IMR-90 (cell line): ENCODE results near the gene GMCL2. TPM values are rescaled to one million over a fixed set of nuclear protein-coding genes. Genes with fewer than 3 reads are reported as not detected.

Source experiments
- ATAC-seq: fragments of 200-7000 bp; cut with Tn5 transposase; 2 replicates; pipeline ENCODE4 v1.9.1; 2020; ENCODE audit warnings: low read depth, mild to moderate bottlenecking, moderate library complexity
- BruUV-seq: library from RNA; stranded (reverse); fragments of 400-500 nt; replicated peaks from 2 replicates; lab custom pipeline; 2021; lab: Mats Ljungman, UMichigan
- CTCF ChIA-PET: fragments of 300-600 bp; formaldehyde crosslinking; extraction: SDS; loops from one replicate; lab custom pipeline; 2021; ENCODE audit warnings: antibody characterized with exemption; lab: Yijun Ruan, JAX
- POLR2A ChIA-PET: fragments of 300-600 bp; sonication (Branson Sonifier 250); formaldehyde crosslinking; loops from one replicate; lab custom pipeline; 2022; ENCODE audit warnings: antibody characterized with exemption; ENCODE audit not compliant: unreplicated experiment; lab: Charles Lee
- DNase-seq: peaks from one replicate; pipeline ENCODE4 v3.0.0; 2013
- H2AFZ ChIP-seq: replicated peaks from 2 replicates; pipeline ENCODE3; 2013; ENCODE audit warnings: low read length, mild to moderate bottlenecking; ENCODE audit not compliant: poor library complexity
- H2AK5ac ChIP-seq: 2 replicates; pipeline ENCODE4 v1.6.1; 2013; ENCODE audit warnings: low read depth, low read length, inconsistent platforms
- H2AK9ac ChIP-seq: replicated peaks from 2 replicates; pipeline ENCODE3; 2013; ENCODE audit warnings: mild to moderate bottlenecking, low read depth, low read length, moderate library complexity; ENCODE audit not compliant: poor library complexity
- H2BK120ac ChIP-seq: 2 replicates; pipeline ENCODE4 v1.6.1; 2013; ENCODE audit warnings: low read depth, low read length, inconsistent platforms
- H2BK15ac ChIP-seq: 3 replicates; pipeline ENCODE4 v1.6.1; 2013; ENCODE audit warnings: low read depth, low read length, inconsistent platforms
- H2BK20ac ChIP-seq: 2 replicates; pipeline ENCODE4 v1.6.1; 2013; ENCODE audit warnings: low read depth, mild to moderate bottlenecking, inconsistent platforms, low read length, moderate library complexity
- H2BK5ac ChIP-seq: 2 replicates; pipeline ENCODE4 v1.6.1; 2013; ENCODE audit warnings: mild to moderate bottlenecking, low read depth, low read length, inconsistent platforms; ENCODE audit not compliant: poor library complexity, severe bottlenecking
- H3K14ac ChIP-seq: replicated peaks from 2 replicates; pipeline ENCODE4 v1.6.1; 2013; ENCODE audit warnings: low read depth, low read length, inconsistent platforms
- H3K18ac ChIP-seq: 2 replicates; pipeline ENCODE4 v1.6.1; 2013; ENCODE audit warnings: low read depth, low read length, control low read depth
- H3K23ac ChIP-seq: 2 replicates; pipeline ENCODE4 v1.6.1; 2013; ENCODE audit warnings: low read depth, low read length, inconsistent platforms
- H3K27ac ChIP-seq: 2 replicates; pipeline ENCODE4 v1.5.1; 2013; ENCODE audit warnings: mild to moderate bottlenecking, control low read depth, low read length; ENCODE audit not compliant: insufficient read depth
- H3K27me3 ChIP-seq: 2 replicates; pipeline ENCODE4 v1.6.1; 2013; ENCODE audit warnings: low read length; ENCODE audit not compliant: control insufficient read depth, insufficient read depth
- H3K36me3 ChIP-seq: 2 replicates; pipeline ENCODE4 v1.6.1; 2013; ENCODE audit warnings: low read length, mixed read lengths; ENCODE audit not compliant: control insufficient read depth, insufficient read depth
- H3K4ac ChIP-seq: 2 replicates; pipeline ENCODE4 v1.6.1; 2013; ENCODE audit warnings: low read depth, low read length, inconsistent platforms
- H3K4me1 ChIP-seq: 2 replicates; pipeline ENCODE4 v1.6.1; 2013; ENCODE audit warnings: low read length, mixed read lengths; ENCODE audit not compliant: control insufficient read depth, insufficient read depth
- H3K4me2 ChIP-seq: 2 replicates; pipeline ENCODE4 v1.6.1; 2013; ENCODE audit warnings: low read depth, mild to moderate bottlenecking, control low read depth, low read length, moderate library complexity
- H3K4me3 ChIP-seq: 2 replicates; pipeline ENCODE4 v1.5.1; 2013; ENCODE audit warnings: low read depth, mild to moderate bottlenecking, control low read depth, low read length, moderate library complexity; ENCODE audit not compliant: insufficient read depth
- H3K56ac ChIP-seq: 2 replicates; pipeline ENCODE4 v1.6.1; 2013; ENCODE audit warnings: low read length, inconsistent platforms; ENCODE audit not compliant: insufficient read depth; ENCODE audit errors: extremely low read depth
- H3K79me1 ChIP-seq, 2 experiments: 2 replicates each; pipeline ENCODE4 v1.6.1; 2013; ENCODE audit warnings: low read length in 2 of 2, inconsistent platforms in 1 of 2, low read depth in 1 of 2
- H3K9ac ChIP-seq: 2 replicates; pipeline ENCODE4 v1.6.1; 2013; ENCODE audit warnings: low read depth, low read length, control low read depth
- H3K9me1 ChIP-seq: 2 replicates; pipeline ENCODE4 v1.6.1; 2013; ENCODE audit warnings: low read length, inconsistent platforms; ENCODE audit not compliant: insufficient read depth
- H3K9me3 ChIP-seq: 2 replicates; pipeline ENCODE4 v1.6.1; 2013; ENCODE audit warnings: low read length; ENCODE audit not compliant: control insufficient read depth, insufficient read depth
- H4K20me1 ChIP-seq: 2 replicates; pipeline ENCODE4 v1.6.1; 2013; ENCODE audit warnings: low read length, inconsistent platforms; ENCODE audit not compliant: insufficient read depth
- H4K5ac ChIP-seq: 2 replicates; pipeline ENCODE4 v1.6.1; 2013; ENCODE audit warnings: mild to moderate bottlenecking, low read depth, low read length, control low read depth
- H4K8ac ChIP-seq, 2 experiments: 2 replicates each; pipeline ENCODE4 v1.6.1; 2013; ENCODE audit warnings: low read depth in 2 of 2, low read length in 2 of 2, control low read depth in 1 of 2, inconsistent platforms in 1 of 2
- H4K91ac ChIP-seq: 2 replicates; pipeline ENCODE4 v1.6.1; 2013; ENCODE audit warnings: low read depth, low read length, inconsistent platforms; ENCODE audit not compliant: insufficient read depth
- BHLHE40 ChIP-seq: fragments of 150-350 bp; IDR thresholded peaks from 2 replicates; pipeline ENCODE4 v1.6.1; 2016; ENCODE audit warnings: mild to moderate bottlenecking, low read depth, low read length
- CEBPB ChIP-seq: IDR thresholded peaks from 2 replicates; pipeline ENCODE4 v1.6.1; 2012; ENCODE audit warnings: low read depth, low read length, improper control_type of control experiment
- CHD1 ChIP-seq: IDR thresholded peaks from 2 replicates; pipeline ENCODE4 v1.6.1; 2012; ENCODE audit warnings: low read depth, low read length, improper control_type of control experiment
- FOS ChIP-seq: fragments of 150-350 bp; IDR thresholded peaks from 2 replicates; pipeline ENCODE4 v1.6.1; 2016; ENCODE audit warnings: low read depth, low read length
- MAFK ChIP-seq: IDR thresholded peaks from 2 replicates; pipeline ENCODE4 v1.6.1; 2012; ENCODE audit warnings: low read depth, low read length, improper control_type of control experiment
- MAZ ChIP-seq: IDR thresholded peaks from 2 replicates; pipeline ENCODE4 v1.6.1; 2012; ENCODE audit warnings: low read depth, mild to moderate bottlenecking, low read length, improper control_type of control experiment, moderate library complexity, borderline replicate concordance
- MXI1 ChIP-seq: IDR thresholded peaks from 2 replicates; pipeline ENCODE4 v1.6.1; 2012; ENCODE audit warnings: low read depth, mild to moderate bottlenecking, low read length, moderate library complexity, borderline replicate concordance
- NFE2L2 ChIP-seq: fragments of 150-350 bp; IDR thresholded peaks from 2 replicates; pipeline ENCODE4 v1.6.1; 2016; ENCODE audit warnings: low read depth, mild to moderate bottlenecking, low read length
- POLR2A ChIP-seq: IDR thresholded peaks from 2 replicates; pipeline ENCODE4 v1.6.1; 2012; ENCODE audit warnings: mild to moderate bottlenecking, low read depth, low read length
- RAD21 ChIP-seq: IDR thresholded peaks from 2 replicates; pipeline ENCODE4 v1.6.1; 2012; ENCODE audit warnings: low read length, improper control_type of control experiment
- RCOR1 ChIP-seq: IDR thresholded peaks from 2 replicates; pipeline ENCODE4 v1.6.1; 2012; ENCODE audit warnings: mild to moderate bottlenecking, low read length, improper control_type of control experiment; ENCODE audit not compliant: insufficient replicate concordance
- SMC3 ChIP-seq: fragments of 150-350 bp; IDR thresholded peaks from 2 replicates; pipeline ENCODE4 v1.6.1; 2016; ENCODE audit warnings: low read depth, mild to moderate bottlenecking, antibody characterized with exemption, low read length, moderate library complexity
- WGBS, 2 experiments: methylation state at CpG; one replicate each; pipeline versions ENCODE4 v1.1.5 to v1.1.7; 2013; ENCODE audit warnings: missing lambda C conversion rate in 2 of 2; ENCODE audit not compliant: insufficient read length in 1 of 2; ENCODE audit errors: extremely low coverage in 2 of 2; 5-methylcytosine and 5-hydroxymethylcytosine counted together
- dilution Hi-C: fragments of 300-500 bp; cut with HindIII; formaldehyde crosslinking; loops from one replicate; pipeline ENCODE4 v1.14.3; 2018; ENCODE audit warnings: low sequenced_read_pairs; ENCODE audit not compliant: unreplicated experiment
- in situ Hi-C: fragments of 300-500 bp; cut with MboI; formaldehyde crosslinking; loops from 3 replicates; pipeline ENCODE4 v1.14.3; 2019; ENCODE audit warnings: low sequenced_read_pairs, inconsistent platforms, mixed read lengths
- intact Hi-C: fragments of 100-400 bp; cut with micrococcal nuclease; formaldehyde crosslinking; loops from 2 replicates; pipeline ENCODE4 v1.10.0; 2022
- polyA plus RNA-seq, 3 experiments: library from polyadenylated mRNA; depleted of rRNA; stranded (reverse); fragments of >200 nt; gene quantifications; 2 replicates each; pipeline ENCODE4 v1.2.3, GENCODE V29; 2012; ENCODE audit warnings: low replicate concordance in 1 of 3
- total RNA-seq: library from RNA; depleted of rRNA; stranded (reverse); fragments of >200 nt; gene quantifications from 2 replicates; pipeline ENCODE4 v1.2.3, GENCODE V29; 2012
- TF ChIP-seq, protein P1 (sequence below): fragments of 150-350 bp; IDR thresholded peaks from 2 replicates; pipeline ENCODE4 v1.6.1; 2017; ENCODE audit warnings: mild to moderate bottlenecking, antibody characterized with exemption, low read length, low read depth
- TF ChIP-seq, protein P2 (sequence below): conservative IDR thresholded peaks from 2 replicates; pipeline ENCODE4 v1.5.1; 2012; ENCODE audit warnings: mild to moderate bottlenecking, low read depth, low read length, improper control_type of control experiment
- TF ChIP-seq, protein P3 (sequence below): fragments of 150-350 bp; IDR thresholded peaks from 2 replicates; pipeline ENCODE4 v1.6.1; 2016; ENCODE audit warnings: low read depth, mild to moderate bottlenecking, low read length, moderate library complexity, borderline replicate concordance

GMCL2 gene
- total and polyA plus RNA-seq, 2 of the 4 experiments (the other 2 are of a cell fraction), result not detected

DNA sequence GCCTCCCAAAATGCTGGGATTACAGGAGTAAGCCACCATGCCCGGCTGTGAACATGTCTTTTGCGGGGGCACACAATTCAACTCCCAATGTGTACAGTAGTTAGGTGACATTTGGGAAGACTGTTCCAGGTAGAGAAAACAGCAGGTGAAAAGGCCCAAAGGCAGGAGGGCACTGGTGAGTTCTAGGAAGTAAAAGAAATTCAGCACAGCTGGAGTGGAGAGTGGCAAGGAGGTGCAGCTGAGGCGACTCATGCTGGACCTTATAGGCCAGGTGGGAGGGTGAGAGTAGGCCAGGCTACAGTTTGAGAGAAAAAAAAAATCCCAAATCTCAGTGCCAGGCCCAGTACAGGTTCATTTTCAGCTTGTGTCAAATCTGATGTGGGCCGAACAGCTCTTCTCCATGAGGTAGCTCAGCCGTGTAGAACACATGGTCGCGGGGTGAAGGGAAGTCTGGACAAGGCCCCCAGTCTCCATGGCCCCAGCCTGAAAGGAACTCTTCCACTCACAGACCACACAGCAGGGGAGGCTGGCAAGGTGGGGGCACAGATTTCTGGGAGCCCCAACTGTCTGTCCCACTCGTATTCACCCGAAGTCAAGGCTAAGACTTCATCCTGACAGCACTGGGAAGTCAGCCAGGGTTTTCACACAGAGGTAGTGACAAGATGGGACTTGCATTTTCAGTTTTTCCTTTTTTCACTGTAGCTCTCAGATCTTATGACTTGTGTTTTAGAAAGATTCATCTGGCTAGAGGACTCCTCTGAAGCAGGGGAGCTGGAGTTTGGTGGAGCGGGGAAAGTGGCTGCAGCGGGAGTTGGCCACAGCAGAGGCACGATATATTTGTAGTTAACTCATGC, 12.6 kb upstream of the GMCL2 start:
- H3K9ac ChIP-seq, result no peak overlapping the region
- no peak overlapping the region for H2AK5ac ChIP-seq
- in situ Hi-C loops, result no loop called here
- dilution Hi-C loops, result no loop called here
- no peak overlapping the region for H3K27ac ChIP-seq
- H4K8ac ChIP-seq, result no peak overlapping the region
- intact Hi-C loops, result no loop called here
- H3K56ac ChIP-seq, result no peak overlapping the region
- BruUV-seq, result no TSS peak
- no peak overlapping the region for H3K18ac ChIP-seq
- no peak for DNase-seq
- H3K14ac ChIP-seq, result no peak overlapping the region
- H2BK5ac ChIP-seq, result no peak overlapping the region
- no peak overlapping the region for H3K4ac ChIP-seq
- H3K4me2 ChIP-seq, result no peak overlapping the region
- peaks cover 0 to 7% of the 10 kb centered on the region in 2 experiments; a peak in 1 of 4 replicates for H3K79me1 ChIP-seq
- no peak overlapping the region for H2AFZ ChIP-seq
- H3K36me3 ChIP-seq, result no peaks in the 10 kb centered on the region
- H2BK15ac ChIP-seq, result no peak overlapping the region
- H3K27me3 ChIP-seq, result peaks cover 5% of the 10 kb centered on the region; the same call in 1 of the 2 replicates
- peaks cover 4% of the 10 kb centered on the region for H3K4me1 ChIP-seq
- H2BK20ac ChIP-seq, result no peak overlapping the region
- H2BK120ac ChIP-seq, result no peak overlapping the region
- no peak overlapping the region for H3K23ac ChIP-seq
- no peaks in the 10 kb centered on the region for H3K9me3 ChIP-seq
- ATAC-seq, result no peak
- H4K5ac ChIP-seq, result no peak overlapping the region
- ChIA-PET CTCF (interaction anchor here (0.5 kb wide), 1 partner anchor 11 kb away, joined by 3 read pairs; no protein-coding TSS in a partner anchor), POLR2A (no interaction called here)
- H4K91ac ChIP-seq, result no peak overlapping the region
- no CpG with 5 or more reads among the region's 12 CpGs for WGBS, 2 experiments
- 0 out of 2 replicates have a peak, but pooled peaks cover 3% of the 10 kb centered on the region for H3K9me1 ChIP-seq
- no peaks in the 10 kb centered on the region for H4K20me1 ChIP-seq
- no peak overlapping the region for H3K4me3 ChIP-seq
- no peak overlapping the region for H2AK9ac ChIP-seq
- no peak for TF ChIP-seq MAZ
- no peak for TF ChIP-seq RAD21
- TF ChIP-seq, protein P1, sequence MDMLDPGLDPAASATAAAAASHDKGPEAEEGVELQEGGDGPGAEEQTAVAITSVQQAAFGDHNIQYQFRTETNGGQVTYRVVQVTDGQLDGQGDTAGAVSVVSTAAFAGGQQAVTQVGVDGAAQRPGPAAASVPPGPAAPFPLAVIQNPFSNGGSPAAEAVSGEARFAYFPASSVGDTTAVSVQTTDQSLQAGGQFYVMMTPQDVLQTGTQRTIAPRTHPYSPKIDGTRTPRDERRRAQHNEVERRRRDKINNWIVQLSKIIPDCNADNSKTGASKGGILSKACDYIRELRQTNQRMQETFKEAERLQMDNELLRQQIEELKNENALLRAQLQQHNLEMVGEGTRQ, result no peak
- no peak for TF ChIP-seq POLR2A
- TF ChIP-seq SMC3, result no peak
- TF ChIP-seq, protein P2, sequence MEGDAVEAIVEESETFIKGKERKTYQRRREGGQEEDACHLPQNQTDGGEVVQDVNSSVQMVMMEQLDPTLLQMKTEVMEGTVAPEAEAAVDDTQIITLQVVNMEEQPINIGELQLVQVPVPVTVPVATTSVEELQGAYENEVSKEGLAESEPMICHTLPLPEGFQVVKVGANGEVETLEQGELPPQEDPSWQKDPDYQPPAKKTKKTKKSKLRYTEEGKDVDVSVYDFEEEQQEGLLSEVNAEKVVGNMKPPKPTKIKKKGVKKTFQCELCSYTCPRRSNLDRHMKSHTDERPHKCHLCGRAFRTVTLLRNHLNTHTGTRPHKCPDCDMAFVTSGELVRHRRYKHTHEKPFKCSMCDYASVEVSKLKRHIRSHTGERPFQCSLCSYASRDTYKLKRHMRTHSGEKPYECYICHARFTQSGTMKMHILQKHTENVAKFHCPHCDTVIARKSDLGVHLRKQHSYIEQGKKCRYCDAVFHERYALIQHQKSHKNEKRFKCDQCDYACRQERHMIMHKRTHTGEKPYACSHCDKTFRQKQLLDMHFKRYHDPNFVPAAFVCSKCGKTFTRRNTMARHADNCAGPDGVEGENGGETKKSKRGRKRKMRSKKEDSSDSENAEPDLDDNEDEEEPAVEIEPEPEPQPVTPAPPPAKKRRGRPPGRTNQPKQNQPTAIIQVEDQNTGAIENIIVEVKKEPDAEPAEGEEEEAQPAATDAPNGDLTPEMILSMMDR, result no peak
- no peak for TF ChIP-seq BHLHE40
- no peak for TF ChIP-seq MXI1
- TF ChIP-seq FOS, result no peak
- no peak for TF ChIP-seq MAFK
- no peak for TF ChIP-seq CHD1
- no peak for TF ChIP-seq NFE2L2
- TF ChIP-seq RCOR1, result no peak
- TF ChIP-seq, protein P3, sequence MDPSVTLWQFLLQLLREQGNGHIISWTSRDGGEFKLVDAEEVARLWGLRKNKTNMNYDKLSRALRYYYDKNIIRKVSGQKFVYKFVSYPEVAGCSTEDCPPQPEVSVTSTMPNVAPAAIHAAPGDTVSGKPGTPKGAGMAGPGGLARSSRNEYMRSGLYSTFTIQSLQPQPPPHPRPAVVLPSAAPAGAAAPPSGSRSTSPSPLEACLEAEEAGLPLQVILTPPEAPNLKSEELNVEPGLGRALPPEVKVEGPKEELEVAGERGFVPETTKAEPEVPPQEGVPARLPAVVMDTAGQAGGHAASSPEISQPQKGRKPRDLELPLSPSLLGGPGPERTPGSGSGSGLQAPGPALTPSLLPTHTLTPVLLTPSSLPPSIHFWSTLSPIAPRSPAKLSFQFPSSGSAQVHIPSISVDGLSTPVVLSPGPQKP, result no peak
- no peak for TF ChIP-seq CEBPB
